Measurements from ENCODE around the gene ADISSP.

ADISSP gene

DNA sequence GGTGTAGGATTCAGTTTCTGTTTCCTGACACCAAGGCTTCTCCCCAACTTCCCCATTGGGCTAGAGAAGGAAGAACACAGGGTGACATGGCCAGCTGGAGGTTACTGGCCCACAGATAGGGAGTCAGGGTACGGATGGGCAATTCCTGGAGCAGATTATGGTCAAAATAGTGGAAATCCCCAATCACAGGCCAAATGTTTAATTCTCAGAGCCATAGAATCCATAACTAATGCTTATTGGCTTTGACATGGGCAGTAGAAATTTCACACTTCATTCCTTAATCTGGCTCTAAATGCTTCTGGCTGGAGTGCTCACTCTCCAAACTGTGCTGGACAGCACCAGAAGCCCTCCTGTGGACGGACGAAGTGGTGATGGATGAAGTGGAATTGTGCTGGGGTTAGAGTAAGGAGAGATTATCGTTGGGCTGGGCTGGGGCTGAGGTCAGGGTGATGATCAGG, 56.0 kb downstream of the ADISSP start:
- DNase-seq, result no peak

DNA sequence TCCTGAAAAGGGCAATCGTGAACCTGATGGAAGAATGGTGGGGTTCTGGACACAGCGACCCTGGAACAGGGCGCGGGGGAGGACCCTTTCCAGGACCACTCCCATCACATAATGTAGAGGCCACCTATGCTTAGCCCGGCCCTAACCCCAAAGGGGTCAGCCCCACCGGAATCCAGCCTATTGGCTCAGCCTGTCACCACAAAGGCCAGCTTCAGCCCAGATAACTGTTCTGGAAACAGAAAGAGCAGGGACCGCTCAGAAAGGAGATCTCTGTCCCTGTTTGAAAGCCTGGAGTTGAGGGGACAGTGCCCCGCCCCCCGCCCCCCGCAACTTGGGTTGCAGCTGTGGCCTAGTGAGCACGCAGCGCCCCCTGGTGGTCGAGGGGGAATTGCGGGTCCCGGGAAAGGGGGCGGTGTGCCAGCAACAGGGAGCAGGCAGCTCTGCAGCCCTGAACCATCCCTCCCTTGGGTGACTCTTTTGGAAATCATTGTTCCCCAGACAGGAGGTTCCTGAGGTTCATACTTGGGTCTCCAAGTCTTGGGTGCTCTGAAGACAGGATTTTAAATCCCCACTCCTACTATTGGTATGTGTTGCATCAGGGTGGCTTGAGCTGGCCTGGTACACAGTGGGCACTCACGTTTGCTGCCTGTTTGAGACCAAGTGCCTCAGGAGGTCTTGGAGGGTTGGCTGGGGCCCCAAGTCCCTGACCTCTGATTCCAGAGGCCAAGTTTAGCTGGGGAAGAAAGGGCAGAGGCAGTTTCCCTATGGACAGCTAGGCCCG, 56.7 kb downstream of the ADISSP start:
- DNase-seq, result no peak

GRCh38 chr20:3710011-3710466, 57.5 kb downstream of the ADISSP start:
- DNase-seq, result no peak

GRCh38 chr20:3707508-3707899, 60.0 kb downstream of the ADISSP start:
- DNase-seq, result no peak

GRCh38 chr20:3706774-3707507, 60.6 kb downstream of the ADISSP start:
- no peak for DNase-seq

DNA sequence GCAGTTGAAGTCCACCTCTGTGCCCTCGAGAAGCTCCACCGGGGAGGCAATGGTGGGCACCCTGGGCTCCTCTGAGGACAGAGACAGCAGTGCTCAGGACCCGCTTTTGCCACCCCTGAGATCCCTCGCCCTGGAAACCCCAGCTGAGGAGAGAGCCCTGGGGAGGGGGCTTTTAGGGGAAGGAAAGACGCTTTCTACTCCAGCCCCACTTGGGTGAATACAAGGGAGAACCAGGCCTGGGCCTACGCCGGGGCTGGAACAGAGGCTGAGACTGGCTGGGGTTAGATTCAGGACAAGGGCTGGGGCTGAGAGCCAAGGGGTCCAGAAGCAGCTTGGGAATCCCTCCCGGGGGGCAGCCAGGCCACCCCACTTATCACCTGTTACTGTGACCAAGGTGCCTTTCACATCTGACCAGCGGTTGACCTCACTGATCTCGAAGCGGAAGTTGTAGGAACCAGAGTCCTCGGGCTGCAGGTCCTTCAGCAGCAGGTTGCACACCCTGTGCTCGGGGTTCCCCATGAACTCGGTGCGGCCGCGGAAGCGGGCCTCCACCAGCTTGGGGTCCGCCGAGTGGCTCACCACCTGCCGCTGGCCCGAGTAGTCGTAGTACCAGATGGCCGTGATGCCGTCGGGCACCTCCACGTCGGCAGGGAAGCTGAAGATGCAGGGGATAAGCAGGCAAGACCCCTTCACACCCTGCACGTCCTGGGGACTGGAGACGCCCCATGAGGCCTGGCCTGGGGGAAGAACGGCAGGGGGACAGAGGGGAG, 61.4 kb downstream of the ADISSP start:
- no peak for DNase-seq

GRCh38 chr20:3705491-3705969, 62.0 kb downstream of the ADISSP start:
- no peak for DNase-seq

- no peak for DNase-seq
Measured at GRCh38 chr20:3704087-3704486, 63.5 kb downstream of the ADISSP start.

All from NCI-H2171 (cell line).